Muscle layer of colon (tissue), 2 donors: ENCODE data around the gene CACNA2D3.
A peak's percentile ranks its signal among the peaks of the same experiment; 100 is the strongest.
"Not testable (repeated sequence)": the region's sequence is repeated elsewhere in the genome, so short reads cannot be mapped to it uniquely, and the experiment has no call there.

Experiments
- H3K27ac ChIP-seq: one replicate; pipeline ENCODE4 v1.7.0; 2013; ENCODE audit warnings: low read depth, mild to moderate bottlenecking, low read length, moderate library complexity
- H3K27me3 ChIP-seq, 2 donors: one replicate each; pipeline ENCODE4 v1.7.0; 2013; ENCODE audit warnings: low read length in 2 of 2, mild to moderate bottlenecking in 2 of 2; ENCODE audit not compliant: insufficient read depth in 2 of 2, control insufficient read depth in 1 of 2
- H3K36me3 ChIP-seq: one replicate; pipeline ENCODE4 v1.7.0; 2013; ENCODE audit warnings: mild to moderate bottlenecking, low read length; ENCODE audit not compliant: insufficient read depth
- H3K4me1 ChIP-seq: one replicate; pipeline ENCODE4 v1.7.0; 2013; ENCODE audit warnings: mild to moderate bottlenecking, low read length; ENCODE audit not compliant: insufficient read depth
- H3K4me3 ChIP-seq, 2 donors: one replicate each; pipeline ENCODE4 v1.7.0; 2013; ENCODE audit warnings: low read length in 2 of 2, low read depth in 1 of 2, mild to moderate bottlenecking in 1 of 2, moderate library complexity in 1 of 2
- H3K9ac ChIP-seq: one replicate; pipeline ENCODE4 v1.7.0; 2013; ENCODE audit warnings: low read length
- H3K9me3 ChIP-seq: one replicate; pipeline ENCODE4 v1.7.0; 2013; ENCODE audit warnings: mild to moderate bottlenecking, low read length
- donor health status: abdominal sarcoma.
- donor health status: Adenocarcinoma of cecum.

The CACNA2D3 gene

GRCh38 chr3:54099381-54099780 is 23.0 kb upstream of the CACNA2D3 start:
- Histone ChIP-seq H3K27me3 (no peaks in the 10 kb centered on the region), H3K27ac (no peak overlapping the region), H3K4me1 (no peaks in the 10 kb centered on the region), H3K9me3 (no peaks in the 10 kb centered on the region), H3K36me3 (no peaks in the 10 kb centered on the region), H3K4me3 (no peak overlapping the region), H3K9ac (no peak overlapping the region)

DNA sequence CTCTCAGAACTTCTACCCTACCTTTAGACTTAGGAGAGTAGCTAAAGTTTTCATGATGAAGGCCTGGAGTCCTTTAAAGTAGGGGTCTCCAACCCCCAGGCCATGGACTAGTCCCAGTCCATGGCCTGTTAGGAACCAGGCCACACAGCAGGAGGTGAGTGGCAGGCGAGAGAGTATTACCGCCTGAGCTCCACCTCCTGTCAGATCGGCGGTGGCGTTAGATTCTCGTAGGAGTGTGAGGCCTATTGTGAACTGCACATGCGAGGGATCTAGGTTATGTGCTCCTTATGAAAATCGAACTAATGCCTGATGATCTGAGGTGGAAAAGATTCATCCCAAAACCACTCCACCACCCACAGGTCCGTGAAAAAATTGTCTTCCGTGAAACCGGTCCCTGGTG is 18.3 kb upstream of the CACNA2D3 start:
- Histone ChIP-seq H3K4me3 (no peak overlapping the region), H3K9me3 (no peaks in the 10 kb centered on the region), H3K27me3 (no peaks in the 10 kb centered on the region), H3K36me3 (no peaks in the 10 kb centered on the region), H3K4me1 (no peaks in the 10 kb centered on the region), H3K27ac (no peak overlapping the region), H3K9ac (no peak overlapping the region)

- H3K4me1 ChIP-seq, H3K4me3 ChIP-seq, H3K36me3 ChIP-seq, H3K27ac ChIP-seq, H3K9ac ChIP-seq, H3K9me3 ChIP-seq: not testable (repeated sequence)
- peaks cover 0 to 16% of the 10 kb centered on the region in 2 donors for H3K27me3 ChIP-seq
These were observed 6.2 kb upstream of the CACNA2D3 start for GRCh38 chr3:54116129-54116528.

DNA sequence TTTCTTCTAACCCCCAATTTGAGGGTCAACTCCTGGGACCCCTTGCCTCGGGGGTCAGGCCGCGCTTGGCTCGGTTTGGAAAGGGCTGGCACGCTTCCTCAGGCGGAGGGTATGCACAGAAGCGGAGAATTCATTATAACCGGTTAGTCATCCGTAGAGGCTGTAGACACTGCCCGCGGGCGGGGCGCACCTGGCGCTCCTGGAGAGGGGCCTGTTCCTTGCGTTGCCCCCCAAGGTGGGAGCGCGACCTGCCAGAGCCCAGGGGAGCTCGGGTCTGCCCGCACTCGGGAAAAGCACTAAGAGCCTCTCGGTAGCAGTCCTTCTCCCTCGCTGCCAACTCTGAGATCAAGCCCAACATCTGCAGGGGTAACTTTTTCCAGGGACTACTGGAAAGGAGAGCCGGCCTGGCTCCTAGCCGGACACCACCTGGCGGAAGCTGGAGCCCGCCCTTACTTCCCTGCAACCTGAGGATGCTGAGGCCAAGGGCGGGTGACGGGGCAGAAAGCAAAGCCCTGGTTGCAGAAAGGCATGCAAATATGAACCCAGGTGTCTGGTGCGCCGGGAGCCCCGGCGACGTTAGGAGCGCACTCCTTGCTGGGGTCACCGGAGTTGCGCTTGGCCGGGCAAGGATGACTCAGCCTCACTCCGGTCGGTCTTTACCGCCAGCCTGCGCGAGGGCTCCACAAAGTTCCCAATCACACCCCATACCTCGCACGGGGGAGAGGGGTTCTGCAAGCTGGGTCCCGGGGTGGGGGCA is 1.5 kb upstream of the CACNA2D3 start:
- Histone ChIP-seq H3K27ac (no peak overlapping the region), H3K27me3 (peaks cover 0 to 18% of the 10 kb centered on the region in 2 donors), H3K36me3 (no peaks in the 10 kb centered on the region), H3K9ac (no peak overlapping the region), H3K4me3 (peak overlapping the region in 1 of 2 donors; percentile 38), H3K4me1 (peaks cover 15% of the 10 kb centered on the region), H3K9me3 (no peaks in the 10 kb centered on the region)

GRCh38 chr3:54121414-54122323 is 683 bp upstream of the CACNA2D3 start:
- Histone ChIP-seq H3K27me3 (peaks cover 0 to 18% of the 10 kb centered on the region in 2 donors), H3K4me1 (peaks cover 15% of the 10 kb centered on the region), H3K4me3 (peak overlapping the region; percentile 22 to 38), H3K9ac (no peak overlapping the region), H3K36me3 (no peaks in the 10 kb centered on the region), H3K27ac (no peak overlapping the region), H3K9me3 (no peaks in the 10 kb centered on the region)

GRCh38 chr3:54123003-54123775 is 837 bp downstream of the CACNA2D3 start:
- Histone ChIP-seq H3K27me3 (peaks cover 0 to 18% of the 10 kb centered on the region in 2 donors), H3K9me3 (no peaks in the 10 kb centered on the region), H3K4me1 (peaks cover 15% of the 10 kb centered on the region), H3K4me3 (peak overlapping the region; percentile 54 to 78), H3K36me3 (no peaks in the 10 kb centered on the region), H3K9ac (peak overlapping the region; percentile 57), H3K27ac (peak overlapping the region; percentile 46)

DNA sequence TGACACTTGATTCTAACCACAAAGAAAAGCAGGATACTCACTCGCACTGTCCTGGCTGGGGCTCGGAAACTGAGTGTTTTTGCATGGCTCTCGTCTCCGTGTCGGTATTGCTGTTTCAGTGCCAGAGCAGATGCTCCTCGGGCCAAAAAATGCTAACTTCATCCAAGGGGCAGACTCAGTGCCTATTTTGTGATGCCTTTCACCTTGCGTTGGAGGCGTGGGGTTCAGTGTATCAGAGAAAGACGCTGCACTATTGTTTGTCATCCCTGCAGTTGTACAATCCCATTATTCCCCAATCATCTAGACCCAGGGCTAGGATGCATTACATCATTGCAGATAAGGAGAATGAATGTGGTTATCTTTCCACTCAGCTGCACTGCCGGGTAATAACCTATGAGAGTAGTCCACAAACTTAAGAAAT is 1.4 kb downstream of the CACNA2D3 start:
- no peak overlapping the region for H3K27ac ChIP-seq
- H3K36me3 ChIP-seq, result no peaks in the 10 kb centered on the region
- peaks cover 0 to 18% of the 10 kb centered on the region in 2 donors for H3K27me3 ChIP-seq
- H3K4me3 ChIP-seq, result peak overlapping the region; percentile 54 to 78
- H3K9me3 ChIP-seq, result no peaks in the 10 kb centered on the region
- H3K9ac ChIP-seq, result peak overlapping the region; percentile 57
- H3K4me1 ChIP-seq, result peaks cover 15% of the 10 kb centered on the region

- no peaks in the 10 kb centered on the region for H3K9me3 ChIP-seq
- H3K27me3 ChIP-seq, result peaks cover 0 to 10% of the 10 kb centered on the region in 2 donors
- H3K9ac ChIP-seq, result no peak overlapping the region
- H3K4me3 ChIP-seq, result no peak overlapping the region
- no peaks in the 10 kb centered on the region for H3K36me3 ChIP-seq
- H3K27ac ChIP-seq, result no peak overlapping the region
- peaks cover 26% of the 10 kb centered on the region for H3K4me1 ChIP-seq
These were observed 2.9 kb downstream of the CACNA2D3 start for GRCh38 chr3:54125300-54125699.

- H3K9me3 ChIP-seq, result no peaks in the 10 kb centered on the region
- no peaks in the 10 kb centered on the region for H3K27me3 ChIP-seq
- H3K4me1 ChIP-seq, result peaks cover 17% of the 10 kb centered on the region
- H3K36me3 ChIP-seq, result no peaks in the 10 kb centered on the region
- H3K4me3 ChIP-seq, result no peak overlapping the region
- no peak overlapping the region for H3K9ac ChIP-seq
- no peak overlapping the region for H3K27ac ChIP-seq
These were observed 4.2 kb downstream of the CACNA2D3 start for GRCh38 chr3:54126551-54126950.

DNA sequence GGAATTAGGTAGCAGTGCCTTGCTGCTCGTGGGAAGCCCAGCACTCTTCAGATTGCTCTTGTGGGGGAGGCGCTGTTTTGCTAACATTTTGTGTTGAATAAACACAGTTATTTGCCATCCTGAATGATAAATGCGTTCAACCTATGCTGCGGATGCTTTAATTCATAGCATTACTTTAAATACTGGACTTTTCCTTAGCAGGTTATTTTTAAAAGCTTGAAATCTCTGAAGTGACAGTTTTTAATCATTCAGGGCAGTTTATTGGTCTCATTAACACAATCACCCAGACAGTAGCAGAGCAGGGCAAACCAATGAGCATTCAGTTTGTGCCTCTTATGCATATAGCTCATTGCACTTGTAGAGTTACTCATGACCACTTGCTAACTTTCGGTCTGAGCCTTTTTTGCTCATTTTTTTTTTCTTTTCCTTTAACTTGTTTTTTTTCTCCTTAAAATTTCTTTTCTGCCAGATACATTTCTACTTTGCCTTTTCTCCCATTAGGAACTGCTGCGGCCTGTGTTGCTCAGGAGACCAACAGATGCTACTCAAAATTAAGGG is 5.2 kb downstream of the CACNA2D3 start:
- Histone ChIP-seq H3K9me3 (no peaks in the 10 kb centered on the region), H3K36me3 (no peaks in the 10 kb centered on the region), H3K27me3 (no peaks in the 10 kb centered on the region), H3K4me1 (peaks cover 17% of the 10 kb centered on the region), H3K27ac (no peak overlapping the region), H3K9ac (no peak overlapping the region), H3K4me3 (no peak overlapping the region)
